Pulmonary artery endothelial cell (primary cell): ENCODE measurements around the gene PCED1B. TPM values are rescaled to one million over a fixed set of nuclear protein-coding genes. Genes with fewer than 3 reads are reported as not detected.

Experiments used
- DNase-seq: peaks from one replicate; pipeline ENCODE4 v3.0.0-alpha.2; 2011; ENCODE audit warnings: low read depth, low spot score
- total RNA-seq: library from RNA; depleted of rRNA; stranded (reverse); fragments of >200 nt; gene quantifications from 2 replicates; pipeline ENCODE4 v1.2.3, GENCODE V29; 2014

PCED1B gene
- total RNA-seq, 1 donor from 2014 or later: 0.46 TPM

DNA sequence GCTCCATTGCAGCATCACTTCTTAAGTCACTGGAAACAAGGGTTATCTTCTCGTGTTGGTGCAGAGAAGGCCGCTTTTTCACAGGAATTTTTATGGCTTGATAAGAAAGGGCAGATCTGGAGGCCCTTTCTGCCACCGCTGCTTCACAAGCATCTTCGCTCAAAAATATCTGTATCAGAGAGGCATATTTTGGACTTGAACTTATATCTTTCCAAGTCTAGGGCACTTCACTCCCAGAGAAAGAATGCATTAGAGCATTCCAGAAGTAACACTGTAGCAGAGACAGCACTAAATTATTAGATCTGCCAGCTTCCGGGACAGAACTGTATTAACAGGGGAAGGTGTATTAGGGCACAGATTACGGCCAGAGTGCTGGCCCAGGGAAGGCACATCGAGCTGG, 152.0 kb downstream of the PCED1B start:
- DNase-seq: no peak

DNA sequence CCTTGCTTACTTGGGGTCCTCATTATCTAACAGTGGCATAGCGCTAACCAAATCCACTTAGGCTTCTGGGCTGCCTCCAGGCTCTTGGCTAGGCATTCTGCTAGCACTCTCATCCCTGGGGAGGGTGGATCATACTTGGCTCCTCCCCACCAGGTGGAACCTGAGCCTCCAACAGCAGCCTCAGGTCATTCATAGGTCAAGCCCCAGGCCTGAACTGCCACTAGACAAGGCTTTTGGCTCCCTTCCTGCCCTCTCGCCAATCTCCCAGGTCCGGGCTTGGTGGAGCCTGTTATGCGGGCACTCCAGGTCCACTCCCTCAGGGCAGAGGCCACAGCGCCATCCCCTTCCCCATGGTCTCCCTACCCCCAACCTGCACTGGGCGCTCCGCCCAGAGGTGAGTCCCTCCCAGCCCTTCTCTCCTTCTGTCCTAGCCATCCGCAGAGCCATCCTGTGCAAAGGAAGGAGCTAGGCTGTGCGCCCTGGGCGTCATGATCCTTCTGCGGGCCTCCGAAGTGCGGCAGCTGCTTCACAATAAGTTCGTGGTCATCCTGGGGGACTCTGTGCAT, 155.2 kb downstream of the PCED1B start:
- no peak for DNase-seq

DNA sequence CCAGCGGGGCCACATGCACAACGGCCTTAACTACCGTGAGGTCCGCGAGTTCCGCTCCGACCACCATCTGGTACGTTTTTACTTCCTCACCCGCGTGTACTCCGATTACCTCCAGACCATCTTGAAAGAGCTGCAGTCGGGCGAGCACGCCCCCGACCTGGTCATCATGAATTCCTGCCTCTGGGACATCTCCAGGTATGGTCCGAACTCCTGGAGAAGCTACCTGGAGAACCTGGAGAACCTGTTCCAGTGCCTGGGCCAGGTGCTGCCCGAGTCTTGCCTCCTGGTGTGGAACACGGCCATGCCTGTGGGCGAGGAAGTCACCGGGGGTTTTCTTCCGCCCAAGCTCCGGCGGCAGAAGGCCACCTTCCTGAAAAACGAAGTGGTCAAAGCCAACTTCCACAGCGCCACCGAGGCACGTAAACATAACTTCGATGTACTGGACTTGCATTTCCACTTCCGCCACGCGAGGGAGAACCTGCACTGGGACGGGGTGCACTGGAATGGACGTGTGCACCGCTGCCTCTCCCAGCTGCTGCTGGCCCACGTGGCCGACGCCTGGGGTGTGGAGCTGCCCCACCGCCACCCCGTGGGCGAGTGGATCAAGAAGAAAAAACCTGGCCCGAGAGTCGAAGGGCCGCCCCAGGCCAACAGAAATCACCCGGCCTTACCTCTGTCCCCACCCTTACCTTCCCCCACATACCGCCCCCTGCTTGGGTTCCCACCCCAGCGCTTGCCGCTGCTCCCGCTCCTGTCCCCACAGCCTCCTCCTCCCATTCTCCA, 156.0 kb downstream of the PCED1B start:
- DNase-seq: no peak

GRCh38 chr12:47236109-47236714, 156.8 kb downstream of the PCED1B start:
- no peak for DNase-seq

- DNase-seq: no peak
Measured at GRCh38 chr12:47237751-47238211, 158.4 kb downstream of the PCED1B start.

DNA sequence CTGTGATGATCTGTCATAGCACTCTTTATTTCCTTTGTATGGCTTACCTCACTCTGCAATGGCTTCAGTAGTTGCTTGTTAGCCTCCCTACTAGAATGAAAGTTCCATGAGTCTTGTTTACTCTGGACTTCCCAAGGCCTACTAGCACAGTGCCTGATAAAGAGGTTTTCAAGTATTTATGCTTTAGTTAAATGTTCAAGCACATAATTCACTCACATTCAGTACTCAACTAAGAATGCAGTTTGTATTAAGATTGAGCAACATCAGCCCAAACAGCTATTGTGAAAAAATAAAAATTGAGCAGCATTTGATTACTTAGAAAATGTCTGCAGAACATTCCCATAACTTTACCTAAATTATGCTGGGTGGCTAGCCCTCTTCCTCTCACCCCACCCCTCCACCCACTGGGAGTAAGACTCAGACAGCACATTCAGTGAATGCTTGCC, 159.3 kb downstream of the PCED1B start:
- DNase-seq: no peak

DNA sequence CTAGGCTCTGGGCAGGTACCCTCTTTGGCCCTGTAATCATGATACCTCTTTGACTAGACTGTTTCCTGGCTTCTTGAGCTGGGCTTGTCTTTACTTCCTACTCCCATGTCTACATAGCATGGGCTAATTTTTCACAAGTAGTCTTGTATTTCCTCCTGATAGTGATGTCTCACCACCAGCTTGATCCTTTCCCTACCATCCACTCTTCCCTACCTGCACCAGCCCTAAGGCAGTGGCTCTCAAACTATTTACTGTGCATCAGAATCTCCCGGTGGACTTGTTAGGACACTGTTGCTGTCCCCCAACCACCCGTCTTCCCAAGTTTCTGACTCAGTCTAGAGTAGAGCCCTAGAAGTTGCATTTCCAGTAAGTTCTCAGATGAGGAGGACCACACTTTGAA, 163.0 kb downstream of the PCED1B start:
- DNase-seq: no peak

- DNase-seq: no peak
Measured at GRCh38 chr12:47244835-47245234, 165.4 kb downstream of the PCED1B start.

GRCh38 chr12:47245623-47246022, 166.2 kb downstream of the PCED1B start:
- no peak for DNase-seq

DNA sequence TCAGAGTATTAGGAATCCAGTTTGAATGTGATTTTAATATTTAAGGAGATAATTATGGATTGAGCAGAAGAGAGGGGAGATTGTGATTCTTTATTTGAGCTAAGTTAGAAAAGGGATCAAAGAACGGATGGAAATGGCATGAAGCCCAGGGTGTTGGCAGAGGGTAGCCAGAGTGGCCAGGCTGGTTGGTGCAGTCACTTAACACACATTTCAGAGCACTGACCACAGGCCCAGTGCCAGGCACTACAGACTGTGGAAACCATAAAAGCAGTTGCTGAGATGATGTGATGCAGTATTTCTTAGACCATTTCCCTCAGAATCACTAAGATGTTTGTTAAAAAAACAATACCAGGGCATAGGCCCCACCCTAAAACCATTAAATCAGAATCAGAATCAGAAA, 168.0 kb downstream of the PCED1B start:
- DNase-seq: no peak

- DNase-seq: no peak
Measured at GRCh38 chr12:47249082-47249481, 169.7 kb downstream of the PCED1B start.

- DNase-seq: no peak
Measured at GRCh38 chr12:47249719-47250357, 170.4 kb downstream of the PCED1B start.

DNA sequence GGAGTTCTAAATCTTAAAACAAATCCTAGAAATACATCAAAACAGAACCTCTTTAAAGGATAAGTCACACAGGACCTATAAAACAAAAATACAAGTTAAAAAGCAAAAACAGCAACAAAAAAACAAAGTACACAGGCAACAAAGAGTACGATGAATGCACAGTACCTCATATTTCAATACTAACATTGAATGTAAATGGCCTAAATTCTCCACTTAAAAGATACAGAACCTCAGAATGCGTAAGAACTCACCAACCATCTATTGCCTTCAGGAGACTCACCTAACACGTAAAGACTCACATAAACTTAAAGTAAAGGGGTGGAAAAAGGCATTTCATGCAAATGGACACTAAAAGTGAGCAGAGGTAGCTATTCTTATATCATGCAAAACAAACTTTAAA, 172.5 kb downstream of the PCED1B start:
- DNase-seq: no peak

- no peak for DNase-seq
Measured at GRCh38 chr12:47264951-47265350, 185.5 kb downstream of the PCED1B start.

DNA sequence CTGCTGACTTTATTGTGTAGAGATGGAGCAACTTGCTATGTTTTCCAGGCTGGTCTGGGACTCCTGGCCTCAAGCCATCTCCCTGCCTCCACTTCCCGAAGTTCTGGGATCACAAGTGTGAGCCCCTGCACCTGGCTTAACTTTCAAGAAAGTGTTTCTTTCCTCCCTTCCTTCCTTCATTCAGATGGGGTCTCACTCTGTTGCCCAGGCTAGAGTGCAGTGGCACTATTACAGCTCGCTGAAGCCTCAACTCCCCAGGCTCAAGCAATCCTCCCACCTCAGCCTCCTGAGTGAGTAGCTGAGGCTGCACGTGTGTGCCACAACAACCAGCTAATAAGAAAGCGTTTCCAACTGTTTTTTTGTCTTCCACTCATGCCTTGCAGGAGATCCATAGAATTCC, 186.0 kb downstream of the PCED1B start:
- no peak for DNase-seq

- no peak for DNase-seq
Measured at GRCh38 chr12:47267571-47267970, 188.2 kb downstream of the PCED1B start.

DNA sequence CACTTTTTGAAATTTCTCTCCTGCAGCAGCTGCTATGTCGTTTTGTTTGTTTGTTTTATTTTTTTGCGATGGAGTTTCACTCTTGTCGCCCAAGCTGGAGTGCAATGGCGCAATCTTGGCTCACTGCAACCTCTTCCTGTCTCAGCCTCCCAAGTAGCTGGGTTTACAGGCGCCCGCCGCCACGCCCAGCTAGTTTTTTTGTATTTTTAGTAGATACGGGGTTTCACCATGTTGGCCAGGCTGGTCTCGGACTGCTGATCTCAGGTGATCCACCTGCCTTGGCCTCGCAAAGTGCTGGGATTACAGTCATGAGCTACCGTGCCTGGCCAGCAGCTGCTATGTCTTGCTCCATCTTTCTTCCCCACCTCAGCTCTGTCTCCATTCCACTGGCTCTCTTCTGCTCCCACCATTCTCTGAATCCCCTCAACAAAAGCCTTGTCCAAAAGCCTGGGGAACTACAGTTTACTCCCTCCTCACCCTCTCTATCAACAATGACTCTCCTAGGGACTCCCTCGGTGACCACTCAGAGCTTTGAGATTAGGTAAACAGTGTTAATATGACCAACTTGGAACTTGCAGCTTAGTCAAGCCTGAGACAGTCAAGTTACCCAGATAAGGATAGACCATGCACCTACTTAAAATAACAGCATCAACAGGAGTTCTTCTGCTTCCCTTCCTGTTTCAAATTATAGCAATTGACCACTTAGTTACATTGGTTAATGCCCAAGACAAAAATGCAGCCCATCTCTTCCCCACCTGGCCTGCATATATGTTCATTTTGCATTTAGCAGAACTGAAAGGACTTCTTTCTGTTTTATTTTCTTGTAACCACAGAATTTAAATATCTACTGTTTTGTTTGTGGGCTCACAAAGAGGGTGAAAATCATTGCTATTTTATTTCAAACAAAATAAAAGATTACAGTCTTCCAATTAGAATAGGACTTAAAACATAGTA, 189.4 kb downstream of the PCED1B start:
- DNase-seq: no peak

DNA sequence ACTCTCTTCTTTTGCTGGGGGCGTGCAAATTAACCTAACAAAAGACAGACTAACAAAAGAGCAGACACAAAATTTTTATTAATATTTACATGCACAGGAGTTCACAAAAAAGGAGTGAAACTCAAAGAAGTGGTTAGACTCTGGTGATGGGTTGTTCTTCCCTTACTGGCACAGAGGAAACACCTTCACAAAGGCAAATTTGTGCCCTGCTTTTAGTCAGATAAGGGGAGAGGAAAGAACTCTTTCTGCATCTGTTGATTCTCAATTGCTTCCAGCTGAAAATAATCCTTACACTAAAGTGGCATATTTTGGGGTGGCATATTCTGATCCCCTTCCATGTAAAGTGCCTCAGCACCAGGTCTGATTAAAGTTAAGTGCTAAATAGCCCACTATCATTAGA, 190.5 kb downstream of the PCED1B start:
- no peak for DNase-seq

- DNase-seq: no peak
Measured at GRCh38 chr12:47270782-47271664, 191.6 kb downstream of the PCED1B start.

- DNase-seq: no peak
Measured at GRCh38 chr12:47271800-47272239, 192.4 kb downstream of the PCED1B start.
